ENCODE measurements around the gene STYXL1.
A peak's percentile ranks its signal among the peaks of the same experiment; 100 is the strongest.
"Not testable (repeated sequence)": the region's sequence is repeated elsewhere in the genome, so short reads cannot be mapped to it uniquely, and the experiment has no call there.

STYXL1 gene

DNA sequence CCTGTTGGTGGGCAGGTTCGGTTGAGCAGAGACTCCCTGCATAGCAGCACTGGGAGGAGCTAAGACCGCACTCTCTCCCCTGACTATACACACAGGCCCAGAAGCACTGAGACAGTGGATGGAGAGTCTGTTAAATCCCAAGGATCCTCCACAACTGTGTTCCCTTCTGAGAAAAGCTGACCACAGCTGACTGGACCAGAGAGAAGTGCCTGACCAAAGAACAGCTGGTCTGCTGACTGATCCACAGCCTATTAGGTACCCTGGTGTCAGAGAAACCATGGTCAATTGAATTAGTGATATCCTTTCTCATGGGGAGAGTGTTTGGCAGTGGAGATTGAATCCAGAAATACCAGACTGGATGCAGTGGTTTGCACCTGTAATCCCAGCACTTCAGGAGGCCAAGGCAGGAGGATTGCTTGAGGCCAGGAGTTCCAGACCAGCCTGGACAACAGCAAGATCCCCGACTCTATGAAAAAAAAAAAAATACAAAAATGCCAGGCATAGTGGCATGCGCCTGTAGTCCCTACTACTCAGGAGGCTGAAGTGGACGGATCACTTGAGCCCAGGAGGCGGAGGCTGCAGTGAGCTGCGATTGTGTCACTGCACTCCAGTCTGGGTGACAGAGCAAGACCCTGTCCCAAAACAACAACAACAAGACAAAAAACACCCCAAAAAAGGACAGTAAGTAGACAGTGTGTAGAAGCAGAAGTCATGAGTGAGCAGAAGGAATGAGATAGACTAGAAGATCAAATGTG, 25.6 kb downstream of the STYXL1 start:
- DNase-seq (ENCODE audit: low read depth): no peak
- H3K4me3 ChIP-seq (ENCODE audit: low read length): no peak overlapping the region
- TF ChIP-seq, protein P1, sequence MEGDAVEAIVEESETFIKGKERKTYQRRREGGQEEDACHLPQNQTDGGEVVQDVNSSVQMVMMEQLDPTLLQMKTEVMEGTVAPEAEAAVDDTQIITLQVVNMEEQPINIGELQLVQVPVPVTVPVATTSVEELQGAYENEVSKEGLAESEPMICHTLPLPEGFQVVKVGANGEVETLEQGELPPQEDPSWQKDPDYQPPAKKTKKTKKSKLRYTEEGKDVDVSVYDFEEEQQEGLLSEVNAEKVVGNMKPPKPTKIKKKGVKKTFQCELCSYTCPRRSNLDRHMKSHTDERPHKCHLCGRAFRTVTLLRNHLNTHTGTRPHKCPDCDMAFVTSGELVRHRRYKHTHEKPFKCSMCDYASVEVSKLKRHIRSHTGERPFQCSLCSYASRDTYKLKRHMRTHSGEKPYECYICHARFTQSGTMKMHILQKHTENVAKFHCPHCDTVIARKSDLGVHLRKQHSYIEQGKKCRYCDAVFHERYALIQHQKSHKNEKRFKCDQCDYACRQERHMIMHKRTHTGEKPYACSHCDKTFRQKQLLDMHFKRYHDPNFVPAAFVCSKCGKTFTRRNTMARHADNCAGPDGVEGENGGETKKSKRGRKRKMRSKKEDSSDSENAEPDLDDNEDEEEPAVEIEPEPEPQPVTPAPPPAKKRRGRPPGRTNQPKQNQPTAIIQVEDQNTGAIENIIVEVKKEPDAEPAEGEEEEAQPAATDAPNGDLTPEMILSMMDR (conservative IDR thresholded peaks at IDR 0.05; ENCODE audit: low read length): no peak

DNA sequence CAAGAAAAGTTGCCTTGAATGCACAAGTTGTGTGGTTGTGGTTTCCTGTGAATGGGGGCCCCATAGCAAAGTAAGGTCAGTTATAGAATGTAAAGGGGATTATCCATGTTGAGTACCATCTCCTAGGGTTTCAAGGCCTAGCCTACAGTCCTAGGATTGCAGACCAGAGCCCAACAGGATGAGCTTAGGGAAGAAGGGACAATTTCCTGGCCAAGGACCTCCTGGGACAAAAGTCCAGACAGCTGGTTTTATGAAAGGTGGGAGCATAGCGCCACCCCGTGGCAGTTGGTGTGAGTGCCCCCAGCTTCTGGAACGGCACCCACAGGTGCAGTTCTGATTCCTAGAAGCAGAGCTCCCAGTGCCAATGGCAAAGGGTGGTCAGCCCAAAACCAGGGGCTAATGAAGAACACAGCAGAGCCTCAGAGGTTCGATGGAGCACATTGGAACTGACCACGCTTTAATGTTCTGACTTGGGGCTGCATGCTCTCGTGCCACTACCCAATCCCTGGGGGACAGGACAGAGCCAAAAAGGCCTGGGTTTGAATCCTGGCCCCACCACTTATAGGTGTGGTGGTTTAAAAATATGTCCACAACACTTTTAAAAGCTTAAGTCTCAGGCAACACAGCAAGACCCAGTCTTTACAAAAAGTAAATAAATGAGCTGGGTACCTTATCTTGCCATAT, 27.6 kb downstream of the STYXL1 start:
- TF ChIP-seq, protein P1 (conservative IDR thresholded peaks at IDR 0.05; ENCODE audit: low read length): peak; percentile 92
- DNase-seq (ENCODE audit: low read depth): peak; percentile 60
- H3K4me3 ChIP-seq (ENCODE audit: low read length): no peak overlapping the region

DNA sequence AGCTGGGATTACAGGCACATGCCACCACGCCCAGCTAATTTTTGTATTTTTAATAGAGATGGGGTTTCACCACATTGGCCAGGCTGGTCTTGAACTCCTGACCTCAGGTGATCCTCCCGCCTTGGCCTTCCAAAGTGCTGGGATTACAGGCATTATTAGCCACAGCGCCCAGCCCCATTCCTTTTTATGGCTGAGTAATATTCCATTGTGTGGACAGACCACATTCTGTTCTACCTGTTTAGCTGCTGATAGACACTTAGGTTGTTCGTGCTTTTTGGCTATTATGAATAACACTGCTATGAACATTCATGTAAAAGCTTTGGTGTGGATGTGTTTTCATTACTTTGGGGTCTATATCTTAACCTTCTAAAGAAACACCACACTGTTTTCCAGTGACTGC, 29.3 kb downstream of the STYXL1 start:
- not testable (repeated sequence) for DNase-seq (ENCODE audit: low read depth); H3K4me3 ChIP-seq (ENCODE audit: low read length)

DNA sequence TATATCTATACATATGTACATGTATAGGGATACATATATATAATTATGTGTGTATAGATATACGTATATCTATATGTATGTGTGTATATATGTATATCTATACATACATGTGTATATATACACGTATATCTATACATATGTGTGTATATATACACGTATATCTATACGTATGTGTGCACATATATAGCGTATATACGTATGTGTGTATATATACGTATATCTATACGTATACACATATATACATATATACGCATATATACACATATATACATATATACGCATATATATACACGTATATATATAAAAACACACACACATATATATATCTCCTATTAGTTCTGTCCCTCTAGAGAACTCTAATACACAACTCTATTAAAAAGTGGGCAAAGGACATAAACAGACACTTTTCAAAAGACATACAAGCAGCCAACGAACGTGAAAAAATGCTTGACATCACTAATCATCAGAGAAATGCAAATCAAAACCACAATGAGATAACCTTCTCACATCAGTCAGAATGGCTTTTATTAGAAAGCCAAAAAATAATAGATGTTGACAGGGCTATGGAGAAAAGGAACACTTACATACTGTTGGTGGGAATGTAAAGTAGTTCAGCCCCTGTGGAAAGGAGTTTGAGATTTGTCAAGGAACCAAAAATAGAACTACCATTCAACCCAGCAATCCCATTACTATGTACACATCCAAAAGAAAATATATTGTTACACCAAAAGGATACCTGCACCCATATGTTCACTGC, 31.4 kb downstream of the STYXL1 start:
- TF ChIP-seq, protein P1 (conservative IDR thresholded peaks at IDR 0.05; ENCODE audit: low read length): no peak
- H3K4me3 ChIP-seq (ENCODE audit: low read length): no peak overlapping the region
- DNase-seq (ENCODE audit: low read depth): no peak

DNA sequence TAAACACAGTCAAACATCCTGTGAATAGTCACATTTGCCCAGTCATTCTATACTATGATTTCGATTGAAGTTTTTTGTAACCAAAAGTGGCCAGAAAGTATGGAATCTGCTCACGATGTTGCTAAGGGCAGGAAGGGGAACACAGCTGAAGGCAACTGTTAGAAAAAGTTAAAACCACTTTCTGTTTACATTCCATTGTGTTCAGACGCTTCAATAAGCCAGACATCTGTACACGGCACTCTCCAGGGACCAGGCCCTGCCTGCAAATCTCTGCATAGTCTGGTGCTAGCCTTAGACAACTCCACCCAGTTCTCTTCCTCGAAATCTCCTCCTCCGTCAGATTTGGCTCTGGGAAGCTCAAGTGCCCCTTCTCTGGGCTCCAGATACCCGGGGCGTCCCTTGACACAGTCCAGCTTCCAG, 36.3 kb downstream of the STYXL1 start:
- TF ChIP-seq, protein P1 (conservative IDR thresholded peaks at IDR 0.05; ENCODE audit: low read length): no peak
- DNase-seq (ENCODE audit: low read depth): peak; percentile 92
- H3K4me3 ChIP-seq (ENCODE audit: low read length): no peak overlapping the region; the same call in 1 of the 2 replicates

DNA sequence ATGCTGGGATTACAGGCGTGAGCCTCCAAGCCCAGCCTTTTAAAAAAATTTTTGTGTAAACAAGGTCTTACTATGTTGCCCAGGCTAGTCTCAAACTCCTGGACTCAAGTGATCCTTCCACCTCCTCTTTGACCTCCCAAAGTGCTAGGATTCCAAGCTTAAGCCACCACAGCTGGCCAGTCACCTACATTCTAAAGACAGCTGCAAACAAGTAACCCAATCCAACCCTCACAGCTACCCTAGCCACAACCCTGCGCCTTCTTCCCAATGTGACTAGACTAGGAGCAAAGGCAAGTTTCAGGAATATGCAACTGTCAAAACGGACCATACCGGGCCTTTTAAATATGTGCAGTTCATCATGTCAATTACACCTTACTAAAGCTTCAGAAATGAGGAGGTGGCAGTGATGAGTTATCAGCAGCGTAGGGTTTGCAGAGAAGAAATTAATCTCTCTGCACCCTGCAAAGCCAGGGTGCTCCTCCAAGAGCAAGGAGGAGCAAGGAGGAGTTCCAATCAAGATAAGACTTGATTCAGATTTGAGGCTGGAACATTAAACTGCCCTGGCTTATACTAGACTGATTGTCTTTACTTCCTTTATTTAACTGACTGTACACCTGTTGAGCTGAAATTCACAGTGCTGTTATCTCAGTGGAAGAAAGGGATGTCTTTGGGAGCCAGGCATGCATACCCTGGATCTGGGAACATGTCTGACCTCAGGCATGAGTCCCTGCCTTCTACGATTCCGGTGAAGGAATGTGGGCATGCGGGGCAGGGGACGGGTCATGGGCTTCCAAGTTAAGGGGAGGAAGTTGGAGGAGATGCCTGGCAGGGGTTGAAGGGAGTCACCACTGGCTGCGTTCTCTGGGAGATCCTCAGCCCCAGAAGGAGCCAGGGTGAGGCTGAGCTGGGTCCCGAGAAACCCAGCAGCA, 37.9 kb downstream of the STYXL1 start:
- no peak overlapping the region for H3K4me3 ChIP-seq (ENCODE audit: low read length)
- TF ChIP-seq, protein P1 (conservative IDR thresholded peaks at IDR 0.05; ENCODE audit: low read length): no peak
- DNase-seq (ENCODE audit: low read depth): no peak

Measured in AG10803 (cell line).